ENCODE data around the gene EEF1G. TPM values are rescaled to one million over a fixed set of nuclear protein-coding genes. Genes with fewer than 3 reads are reported as not detected.

Gene EEF1G
- total and polyA plus RNA-seq, 2 of the 13 experiments (the other 11 are each of a cell fraction or from before 2014, with no cell fraction given), result 1,787 to 2,144 TPM

DNA sequence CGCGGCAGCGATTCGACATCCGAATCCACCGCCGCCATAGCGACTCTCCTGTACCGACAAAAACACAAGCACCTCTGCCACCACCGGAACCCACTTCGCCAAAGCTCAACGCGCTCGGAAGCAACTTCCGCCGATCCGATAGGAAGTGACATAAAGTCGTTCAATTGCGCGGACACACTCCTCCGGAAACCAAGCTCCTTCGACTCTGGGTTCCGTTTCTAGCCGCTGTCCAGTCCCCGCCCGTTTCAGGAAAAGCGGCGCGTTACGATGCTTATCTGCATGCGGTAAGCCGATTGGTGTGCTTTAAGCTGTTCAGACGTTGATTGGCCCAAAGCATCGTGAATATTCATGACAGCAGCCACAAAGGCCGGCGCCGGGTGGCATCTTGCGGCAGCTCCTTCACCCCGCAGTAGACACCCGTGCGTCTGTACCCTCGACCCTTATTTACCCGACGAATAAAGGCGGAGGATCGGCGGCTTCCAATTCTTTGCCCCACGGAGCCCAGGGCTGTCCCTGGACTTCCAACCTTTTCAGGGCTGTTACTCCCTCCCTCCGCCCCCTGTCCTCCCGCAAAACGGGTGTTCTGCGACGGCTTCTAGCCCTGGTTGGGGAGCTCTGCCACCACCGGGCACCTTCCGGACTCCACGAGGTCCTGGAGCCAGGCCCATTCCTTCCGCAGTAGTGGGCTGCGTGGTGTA lies 17.9 kb upstream of the EEF1G start, which contains the start of gene TUT1 (continued):
- TF ChIP-seq ZNF574 (CRISPR knock-in tag; IDR thresholded peaks at IDR 0.05), result peak; percentile 97
- peak; percentile 89 for TF ChIP-seq SIN3A (IDR thresholded peaks at IDR 0.05; ENCODE audit: borderline replicate concordance, low read depth, low read length)
- 0 out of 2 replicates have a peak, but pooled peaks have one; percentile 21 for TF ChIP-seq U2AF2 (IDR thresholded peaks at IDR 0.05; ENCODE audit: low read depth, low read length)
- TF ChIP-seq PREB (CRISPR knock-in tag; IDR thresholded peaks at IDR 0.05), result no peak
- no peak for TF ChIP-seq ZNF225 (CRISPR knock-in tag; IDR thresholded peaks at IDR 0.05)
- TF ChIP-seq KLF11 (CRISPR knock-in tag; IDR thresholded peaks at IDR 0.05), result 0 out of 2 replicates have a peak, but pooled peaks have one; percentile 7
- TF ChIP-seq FOXO1 (CRISPR knock-in tag; IDR thresholded peaks at IDR 0.05), result peak; percentile 78
- TF ChIP-seq, protein P1, sequence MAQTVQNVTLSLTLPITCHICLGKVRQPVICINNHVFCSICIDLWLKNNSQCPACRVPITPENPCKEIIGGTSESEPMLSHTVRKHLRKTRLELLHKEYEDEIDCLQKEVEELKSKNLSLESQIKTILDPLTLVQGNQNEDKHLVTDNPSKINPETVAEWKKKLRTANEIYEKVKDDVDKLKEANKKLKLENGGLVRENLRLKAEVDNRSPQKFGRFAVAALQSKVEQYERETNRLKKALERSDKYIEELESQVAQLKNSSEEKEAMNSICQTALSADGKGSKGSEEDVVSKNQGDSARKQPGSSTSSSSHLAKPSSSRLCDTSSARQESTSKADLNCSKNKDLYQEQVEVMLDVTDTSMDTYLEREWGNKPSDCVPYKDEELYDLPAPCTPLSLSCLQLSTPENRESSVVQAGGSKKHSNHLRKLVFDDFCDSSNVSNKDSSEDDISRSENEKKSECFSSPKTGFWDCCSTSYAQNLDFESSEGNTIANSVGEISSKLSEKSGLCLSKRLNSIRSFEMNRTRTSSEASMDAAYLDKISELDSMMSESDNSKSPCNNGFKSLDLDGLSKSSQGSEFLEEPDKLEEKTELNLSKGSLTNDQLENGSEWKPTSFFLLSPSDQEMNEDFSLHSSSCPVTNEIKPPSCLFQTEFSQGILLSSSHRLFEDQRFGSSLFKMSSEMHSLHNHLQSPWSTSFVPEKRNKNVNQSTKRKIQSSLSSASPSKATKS (CRISPR knock-in tag; IDR thresholded peaks at IDR 0.05), result 0 out of 2 replicates have a peak, but pooled peaks have one; percentile 23
- TF ChIP-seq ZFP62 (CRISPR knock-in tag; IDR thresholded peaks at IDR 0.05), result no peak
- peak; percentile 82 for TF ChIP-seq NFYB (CRISPR knock-in tag; IDR thresholded peaks at IDR 0.05)
- TF ChIP-seq ZNF34 (CRISPR knock-in tag; IDR thresholded peaks at IDR 0.05; ENCODE audit: borderline replicate concordance), result no peak; the same call in 1 of the 2 replicates
- TF ChIP-seq ZNF543 (CRISPR knock-in tag; IDR thresholded peaks at IDR 0.05), result peak; percentile 75; the same call in 1 of the 2 replicates
- TF ChIP-seq ATF1 (CRISPR knock-in tag; IDR thresholded peaks at IDR 0.05), result peak; percentile 93
- peak; percentile 70; the same call in 1 of the 2 replicates for TF ChIP-seq EEA1 (CRISPR knock-in tag; IDR thresholded peaks at IDR 0.05; ENCODE audit: borderline replicate concordance)
- TF ChIP-seq, protein P2, sequence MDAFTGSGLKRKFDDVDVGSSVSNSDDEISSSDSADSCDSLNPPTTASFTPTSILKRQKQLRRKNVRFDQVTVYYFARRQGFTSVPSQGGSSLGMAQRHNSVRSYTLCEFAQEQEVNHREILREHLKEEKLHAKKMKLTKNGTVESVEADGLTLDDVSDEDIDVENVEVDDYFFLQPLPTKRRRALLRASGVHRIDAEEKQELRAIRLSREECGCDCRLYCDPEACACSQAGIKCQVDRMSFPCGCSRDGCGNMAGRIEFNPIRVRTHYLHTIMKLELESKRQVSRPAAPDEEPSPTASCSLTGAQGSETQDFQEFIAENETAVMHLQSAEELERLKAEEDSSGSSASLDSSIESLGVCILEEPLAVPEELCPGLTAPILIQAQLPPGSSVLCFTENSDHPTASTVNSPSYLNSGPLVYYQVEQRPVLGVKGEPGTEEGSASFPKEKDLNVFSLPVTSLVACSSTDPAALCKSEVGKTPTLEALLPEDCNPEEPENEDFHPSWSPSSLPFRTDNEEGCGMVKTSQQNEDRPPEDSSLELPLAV (CRISPR knock-in tag; conservative IDR thresholded peaks at IDR 0.05; ENCODE audit: low read depth), result no peak
- peak; percentile 63; the same call in 1 of the 2 replicates for TF ChIP-seq ZNF746 (CRISPR knock-in tag; IDR thresholded peaks at IDR 0.05)
- no peak for TF ChIP-seq ZUFSP (CRISPR knock-in tag; IDR thresholded peaks at IDR 0.05; ENCODE audit: borderline replicate concordance)
- TF ChIP-seq ZBTB25 (CRISPR knock-in tag; IDR thresholded peaks at IDR 0.05), result peak; percentile 97

Data from HepG2 (cell line).